ENCODE data around the gene USP6.
"Not testable (repeated sequence)": the region's sequence is repeated elsewhere in the genome, so short reads cannot be mapped to it uniquely, and the experiment has no call there.

Gene USP6

DNA sequence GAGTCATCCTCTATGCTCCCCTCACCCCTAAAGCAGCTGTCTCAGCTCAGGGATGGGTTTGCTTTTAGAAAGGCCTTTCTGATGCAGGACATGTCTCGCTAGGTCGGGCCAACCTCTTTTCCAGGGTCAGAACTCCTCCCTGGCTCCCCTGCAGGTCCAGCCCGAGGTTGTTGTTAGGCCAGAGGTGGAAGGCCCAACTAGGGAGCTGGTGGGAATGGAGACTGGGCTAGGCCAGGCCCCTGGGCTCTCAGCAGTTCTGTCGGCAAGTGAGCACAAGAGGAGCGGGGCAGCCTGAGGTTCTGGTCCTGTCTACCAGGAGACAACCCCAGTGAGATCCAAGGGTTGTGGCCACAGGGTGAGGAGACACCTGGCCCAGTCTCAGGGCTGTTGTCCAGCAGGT, 14.9 kb downstream of the USP6 start:
- not testable (repeated sequence) for H3K36me3 ChIP-seq (ENCODE audit: control insufficient read depth, insufficient read depth, low read length); H3K27ac ChIP-seq (ENCODE audit: low read depth, low read length); H3K4me1 ChIP-seq (ENCODE audit: control insufficient read depth, insufficient read depth, low read length); H3K9ac ChIP-seq (ENCODE audit: low read depth, low read length); H3K9me3 ChIP-seq (ENCODE audit: control insufficient read depth, insufficient read depth, low read length); H3K4me3 ChIP-seq (ENCODE audit: low read depth, low read length); H3K27me3 ChIP-seq (ENCODE audit: control insufficient read depth, insufficient read depth, low read length)

DNA sequence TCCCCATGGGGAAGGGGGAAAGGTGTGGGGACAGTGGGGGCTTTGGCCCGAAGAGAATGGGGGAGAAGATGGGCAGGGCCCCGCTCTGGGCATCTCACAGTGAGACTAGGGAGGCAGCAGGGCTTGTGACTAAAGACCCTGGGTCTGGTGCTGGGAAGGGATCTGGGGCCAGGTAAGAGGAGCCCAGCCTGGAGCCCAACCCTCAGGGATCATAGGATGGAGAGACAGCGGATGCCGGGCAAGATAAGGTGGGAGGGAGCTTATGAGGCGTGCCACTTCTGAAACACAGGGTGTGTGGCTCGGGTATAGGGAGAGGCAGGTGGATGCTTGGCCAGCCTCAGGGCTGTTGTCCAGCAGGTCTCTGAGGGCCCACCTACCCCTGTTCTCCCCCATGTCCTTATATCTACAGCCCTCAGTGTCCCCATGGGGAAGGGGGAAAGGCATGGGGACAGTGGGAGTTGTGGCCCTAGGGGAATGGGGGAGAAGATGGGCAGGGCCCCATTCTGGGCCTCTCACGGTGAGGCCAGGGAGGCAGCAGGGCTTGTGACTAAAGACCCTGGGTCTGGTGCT, 15.4 kb downstream of the USP6 start:
- H3K9ac ChIP-seq (ENCODE audit: low read depth, low read length), result no peak overlapping the region
- H3K27me3 ChIP-seq (ENCODE audit: control insufficient read depth, insufficient read depth, low read length), result no peaks in the 10 kb centered on the region
- H3K4me1 ChIP-seq (ENCODE audit: control insufficient read depth, insufficient read depth, low read length), result no peaks in the 10 kb centered on the region
- H3K9me3 ChIP-seq (ENCODE audit: control insufficient read depth, insufficient read depth, low read length), result no peaks in the 10 kb centered on the region
- H3K27ac ChIP-seq (ENCODE audit: low read depth, low read length), result no peak overlapping the region
- H3K4me3 ChIP-seq (ENCODE audit: low read depth, low read length), result no peak overlapping the region
- H3K36me3 ChIP-seq (ENCODE audit: control insufficient read depth, insufficient read depth, low read length), result no peaks in the 10 kb centered on the region

DNA sequence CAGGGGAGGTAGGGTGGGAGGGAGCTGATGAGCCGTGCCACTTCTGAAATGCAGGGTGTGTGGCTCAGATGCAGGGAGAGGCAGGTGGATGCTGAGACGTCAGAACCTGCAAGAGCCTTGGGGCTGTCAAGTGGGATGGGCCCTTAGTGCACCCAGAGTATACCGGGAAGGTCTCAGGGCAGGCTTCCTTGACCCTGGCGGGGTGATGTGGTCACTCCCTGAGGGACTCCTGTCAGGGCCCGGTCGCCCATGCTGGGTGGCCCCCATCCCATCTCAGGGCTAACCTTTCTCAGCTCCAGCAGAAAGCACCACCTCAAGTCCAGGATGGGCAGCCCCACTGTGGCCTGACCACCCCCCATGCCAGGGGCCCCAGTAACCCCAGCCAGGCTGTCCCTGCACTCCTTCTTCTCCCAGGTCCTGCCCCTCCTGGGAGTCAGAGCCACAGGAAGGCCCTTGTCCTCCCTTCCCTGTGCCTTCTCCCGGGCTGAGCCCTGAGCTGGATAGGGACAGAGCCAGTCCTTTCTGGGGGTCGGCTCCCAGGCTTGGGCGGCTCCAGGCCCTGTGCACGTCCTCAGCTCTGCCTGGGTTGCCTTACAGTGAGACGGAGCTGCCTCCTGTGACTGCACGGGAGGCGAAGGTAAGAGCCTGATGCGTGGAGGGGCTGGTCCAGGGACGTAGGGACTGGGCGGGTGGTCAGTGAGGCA, 16.1 kb downstream of the USP6 start:
- H3K4me3 ChIP-seq (ENCODE audit: low read depth, low read length); H3K27ac ChIP-seq (ENCODE audit: low read depth, low read length); H3K9ac ChIP-seq (ENCODE audit: low read depth, low read length); H3K36me3 ChIP-seq (ENCODE audit: control insufficient read depth, insufficient read depth, low read length); H3K9me3 ChIP-seq (ENCODE audit: control insufficient read depth, insufficient read depth, low read length); H3K27me3 ChIP-seq (ENCODE audit: control insufficient read depth, insufficient read depth, low read length); H3K4me1 ChIP-seq (ENCODE audit: control insufficient read depth, insufficient read depth, low read length): not testable (repeated sequence)

DNA sequence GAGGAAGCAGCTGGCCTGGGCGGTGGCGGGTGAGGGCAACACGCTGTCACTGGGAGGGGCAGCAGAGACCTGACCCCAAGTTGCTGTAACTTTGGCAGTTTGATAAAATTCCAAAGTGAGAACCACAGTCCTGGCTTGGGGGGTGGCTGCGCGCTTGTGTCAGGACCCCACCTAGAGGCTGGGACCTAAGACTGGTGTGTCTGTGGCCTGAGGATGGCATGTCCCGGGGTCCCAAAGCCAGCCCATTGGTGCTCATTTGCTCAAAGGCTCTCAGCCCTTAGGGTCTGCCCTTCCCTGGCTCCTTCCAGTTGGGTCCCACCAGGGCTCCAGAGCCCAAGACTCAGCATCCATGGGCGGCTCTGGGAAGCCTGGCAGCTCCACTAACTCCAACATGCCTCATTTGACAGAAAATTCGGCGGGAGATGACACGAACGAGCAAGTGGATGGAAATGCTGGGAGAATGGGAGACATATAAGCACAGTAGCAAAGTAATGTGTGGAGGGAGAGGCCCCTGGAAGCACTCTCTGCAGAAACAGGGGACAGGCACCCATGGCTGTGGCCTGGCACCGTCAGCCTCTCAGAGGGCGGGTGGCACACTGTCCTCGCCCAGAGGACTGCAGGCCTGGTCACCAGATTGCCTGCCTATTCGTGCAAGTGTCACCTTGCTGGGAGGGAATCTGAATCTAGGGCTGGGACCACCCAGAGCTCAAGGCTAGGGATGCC, 16.8 kb downstream of the USP6 start:
- H3K27ac ChIP-seq (ENCODE audit: low read depth, low read length); H3K9ac ChIP-seq (ENCODE audit: low read depth, low read length); H3K4me1 ChIP-seq (ENCODE audit: control insufficient read depth, insufficient read depth, low read length); H3K4me3 ChIP-seq (ENCODE audit: low read depth, low read length); H3K27me3 ChIP-seq (ENCODE audit: control insufficient read depth, insufficient read depth, low read length); H3K9me3 ChIP-seq (ENCODE audit: control insufficient read depth, insufficient read depth, low read length); H3K36me3 ChIP-seq (ENCODE audit: control insufficient read depth, insufficient read depth, low read length): not testable (repeated sequence)

DNA sequence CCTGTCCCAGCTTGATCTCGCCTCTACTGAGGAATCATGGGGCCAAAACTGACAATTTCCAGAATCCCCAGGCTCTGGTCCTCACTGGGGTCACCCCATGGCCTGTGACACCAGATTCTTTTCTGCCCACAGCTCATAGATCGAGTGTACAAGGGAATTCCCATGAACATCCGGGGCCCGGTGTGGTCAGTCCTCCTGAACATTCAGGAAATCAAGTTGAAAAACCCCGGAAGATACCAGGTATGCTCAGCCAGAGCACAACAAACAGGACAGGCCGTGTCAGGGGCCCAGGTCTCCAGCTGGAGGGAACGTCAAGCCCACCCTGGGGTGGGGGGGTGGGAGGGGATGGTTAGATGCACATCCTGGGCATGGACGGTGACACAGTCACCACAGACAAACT, 17.5 kb downstream of the USP6 start:
- H3K27me3 ChIP-seq (ENCODE audit: control insufficient read depth, insufficient read depth, low read length), result no peaks in the 10 kb centered on the region
- no peak overlapping the region for H3K9ac ChIP-seq (ENCODE audit: low read depth, low read length)
- H3K27ac ChIP-seq (ENCODE audit: low read depth, low read length), result no peak overlapping the region
- H3K4me1 ChIP-seq (ENCODE audit: control insufficient read depth, insufficient read depth, low read length), result no peaks in the 10 kb centered on the region
- no peaks in the 10 kb centered on the region for H3K9me3 ChIP-seq (ENCODE audit: control insufficient read depth, insufficient read depth, low read length)
- H3K4me3 ChIP-seq (ENCODE audit: low read depth, low read length), result no peak overlapping the region
- H3K36me3 ChIP-seq (ENCODE audit: control insufficient read depth, insufficient read depth, low read length), result no peaks in the 10 kb centered on the region

DNA sequence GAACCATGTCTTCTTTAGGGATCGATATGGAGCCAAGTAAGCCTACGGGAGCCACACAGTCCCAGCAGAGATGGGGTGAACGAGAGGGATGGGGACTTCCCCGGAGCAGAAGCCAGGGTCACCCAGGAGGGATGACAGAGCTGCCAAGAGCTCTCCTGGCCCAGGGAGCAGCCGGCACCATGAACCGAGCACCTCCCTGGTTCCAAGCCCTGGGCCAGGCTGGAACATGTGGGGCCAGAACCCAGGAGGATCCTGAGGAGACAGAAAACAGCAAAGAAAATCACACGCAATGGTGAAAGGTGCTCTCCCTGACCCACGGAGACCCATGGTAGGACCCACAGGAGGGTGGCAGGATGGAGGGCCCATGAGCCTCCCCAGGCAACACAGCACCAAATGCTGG, 18.1 kb downstream of the USP6 start:
- H3K36me3 ChIP-seq (ENCODE audit: control insufficient read depth, insufficient read depth, low read length); H3K9me3 ChIP-seq (ENCODE audit: control insufficient read depth, insufficient read depth, low read length); H3K4me3 ChIP-seq (ENCODE audit: low read depth, low read length); H3K9ac ChIP-seq (ENCODE audit: low read depth, low read length); H3K27me3 ChIP-seq (ENCODE audit: control insufficient read depth, insufficient read depth, low read length); H3K4me1 ChIP-seq (ENCODE audit: control insufficient read depth, insufficient read depth, low read length); H3K27ac ChIP-seq (ENCODE audit: low read depth, low read length): not testable (repeated sequence)

DNA sequence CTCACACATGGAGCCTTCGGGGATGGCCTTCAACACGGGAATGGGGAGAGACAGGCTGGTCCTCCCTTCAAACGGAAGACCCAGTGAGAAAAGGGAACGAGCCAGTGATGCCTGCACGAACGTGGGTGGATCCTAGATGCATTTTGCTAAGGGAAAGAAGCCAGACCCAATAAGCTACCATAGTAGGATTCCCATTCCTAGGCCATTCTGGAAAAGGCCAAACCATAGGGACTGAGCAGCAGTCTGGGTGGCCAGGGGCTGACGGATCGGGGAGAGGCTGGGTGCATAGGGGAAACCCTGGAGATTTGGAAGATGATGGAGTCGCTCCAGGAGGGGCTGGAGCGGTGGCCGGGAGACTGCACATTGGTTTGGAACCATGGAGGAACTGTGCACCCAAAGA, 18.7 kb downstream of the USP6 start:
- not testable (repeated sequence) for H3K27ac ChIP-seq (ENCODE audit: low read depth, low read length); H3K4me3 ChIP-seq (ENCODE audit: low read depth, low read length); H3K9me3 ChIP-seq (ENCODE audit: control insufficient read depth, insufficient read depth, low read length); H3K4me1 ChIP-seq (ENCODE audit: control insufficient read depth, insufficient read depth, low read length); H3K9ac ChIP-seq (ENCODE audit: low read depth, low read length); H3K27me3 ChIP-seq (ENCODE audit: control insufficient read depth, insufficient read depth, low read length); H3K36me3 ChIP-seq (ENCODE audit: control insufficient read depth, insufficient read depth, low read length)

DNA sequence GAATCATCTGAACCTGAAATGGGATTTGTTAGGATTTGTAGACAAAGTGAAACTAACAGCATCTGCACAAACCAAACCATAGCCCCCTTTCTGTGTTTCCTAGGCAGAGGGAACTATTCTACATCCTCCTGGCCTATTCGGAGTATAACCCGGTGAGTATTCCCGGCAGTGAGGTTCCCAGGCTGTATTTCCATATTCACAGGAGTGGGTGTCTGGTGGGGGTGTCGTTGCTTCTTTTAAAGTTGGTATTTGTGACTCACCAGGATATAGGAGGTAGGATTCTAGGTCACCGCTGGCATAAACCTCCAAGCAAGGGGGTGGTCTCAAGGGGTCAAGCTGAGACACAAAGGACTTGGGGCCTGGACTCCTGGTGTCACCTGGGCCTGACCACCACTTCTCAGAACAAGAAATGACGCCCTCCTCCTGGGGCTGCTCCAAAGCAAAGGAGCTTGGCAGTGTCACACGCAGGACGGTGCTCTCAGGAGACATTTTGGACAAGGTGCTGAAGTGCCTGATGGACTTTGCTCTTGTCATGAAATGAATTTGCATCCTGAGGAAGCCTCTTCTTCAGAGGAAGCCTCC, 19.4 kb downstream of the USP6 start:
- H3K4me1 ChIP-seq (ENCODE audit: control insufficient read depth, insufficient read depth, low read length); H3K9ac ChIP-seq (ENCODE audit: low read depth, low read length); H3K36me3 ChIP-seq (ENCODE audit: control insufficient read depth, insufficient read depth, low read length); H3K4me3 ChIP-seq (ENCODE audit: low read depth, low read length); H3K27ac ChIP-seq (ENCODE audit: low read depth, low read length); H3K27me3 ChIP-seq (ENCODE audit: control insufficient read depth, insufficient read depth, low read length); H3K9me3 ChIP-seq (ENCODE audit: control insufficient read depth, insufficient read depth, low read length): not testable (repeated sequence)

DNA sequence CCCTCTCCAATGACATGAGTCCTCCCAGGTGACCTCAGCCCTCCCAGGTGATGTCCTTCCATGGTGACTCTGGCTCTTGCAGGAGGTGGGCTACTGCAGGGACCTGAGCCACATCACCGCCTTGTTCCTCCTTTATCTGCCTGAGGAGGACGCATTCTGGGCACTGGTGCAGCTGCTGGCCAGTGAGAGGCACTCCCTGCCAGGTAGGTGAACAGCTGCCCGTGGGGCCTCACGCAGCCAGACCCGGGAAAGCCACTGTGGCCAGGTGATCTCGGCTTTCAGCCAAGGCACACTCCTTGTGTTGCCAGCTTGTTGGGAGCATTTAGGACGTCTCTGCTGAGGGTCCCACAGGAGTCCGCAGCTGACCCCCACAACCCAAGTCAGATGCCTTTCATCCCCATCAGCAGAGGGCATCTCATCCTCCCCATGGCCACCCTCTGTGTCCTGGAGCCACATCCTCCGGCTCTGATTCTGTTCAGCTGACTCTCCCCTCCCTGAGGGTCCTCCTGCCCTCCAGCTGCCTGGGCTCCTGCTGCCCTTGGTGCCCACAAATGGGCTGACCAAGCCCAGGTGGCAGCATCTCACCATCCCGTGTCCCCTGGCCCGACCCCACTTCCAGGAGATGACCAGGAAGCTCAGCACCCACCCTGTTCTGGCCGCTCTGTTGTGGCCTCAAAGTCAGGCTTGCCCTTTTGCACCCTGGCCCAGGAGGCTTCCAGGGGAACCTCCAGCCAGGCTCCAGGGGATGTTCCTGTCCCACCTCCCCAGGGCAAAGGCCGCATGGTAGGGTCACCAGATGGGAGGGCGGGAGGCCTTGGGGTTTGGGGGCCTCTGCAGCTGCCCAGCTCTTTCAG, 20.1 kb downstream of the USP6 start:
- no peak overlapping the region for H3K4me3 ChIP-seq (ENCODE audit: low read depth, low read length)

DNA sequence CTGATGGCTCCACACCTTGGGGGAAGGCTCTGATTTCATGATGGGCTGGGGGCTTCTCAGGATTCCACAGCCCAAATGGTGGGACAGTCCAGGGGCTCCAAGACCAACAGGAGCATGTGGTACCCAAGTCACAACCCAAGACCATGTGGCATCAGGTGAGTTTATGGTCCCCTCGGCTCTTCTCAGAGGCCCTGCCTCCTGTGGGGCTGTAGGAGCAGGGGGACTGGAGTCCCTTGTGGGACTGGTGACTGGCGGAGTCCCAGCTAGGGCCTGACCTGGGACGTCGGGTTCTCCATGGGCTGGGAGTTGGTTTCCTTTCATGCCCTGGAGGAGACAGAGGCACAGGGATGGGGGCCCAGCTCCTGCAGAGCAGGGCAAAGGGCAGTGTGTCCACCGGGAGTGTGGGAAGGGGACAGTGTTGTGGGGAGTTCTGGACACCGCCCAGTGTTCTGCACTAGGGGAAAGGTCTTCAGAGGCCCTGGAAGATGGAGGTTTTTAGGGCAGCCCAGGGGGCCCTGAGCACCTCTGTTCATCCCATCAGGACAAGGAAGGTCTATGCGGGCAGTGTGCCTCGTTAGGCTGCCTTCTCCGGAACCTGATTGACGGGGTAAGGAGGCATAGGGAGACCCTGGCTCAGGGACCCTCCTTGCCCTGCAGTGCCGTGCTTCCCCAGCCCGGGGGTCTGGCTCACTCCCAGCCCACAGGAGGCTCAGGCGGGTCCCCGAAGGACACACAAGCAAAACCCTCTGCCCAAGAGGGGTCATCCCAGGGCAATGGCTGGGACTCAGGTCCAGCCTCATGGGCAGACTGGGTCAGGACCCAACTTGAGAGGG, 21.0 kb downstream of the USP6 start:
- not testable (repeated sequence) for H3K27ac ChIP-seq (ENCODE audit: low read depth, low read length); H3K9me3 ChIP-seq (ENCODE audit: control insufficient read depth, insufficient read depth, low read length); H3K4me1 ChIP-seq (ENCODE audit: control insufficient read depth, insufficient read depth, low read length); H3K9ac ChIP-seq (ENCODE audit: low read depth, low read length); H3K27me3 ChIP-seq (ENCODE audit: control insufficient read depth, insufficient read depth, low read length); H3K4me3 ChIP-seq (ENCODE audit: low read depth, low read length); H3K36me3 ChIP-seq (ENCODE audit: control insufficient read depth, insufficient read depth, low read length)

More for the DNA sequence above, 20.1 kb downstream of the USP6 start:
- Histone ChIP-seq H3K36me3 (ENCODE audit: control insufficient read depth, insufficient read depth, low read length) (no peaks in the 10 kb centered on the region), H3K27ac (ENCODE audit: low read depth, low read length) (no peak overlapping the region), H3K27me3 (ENCODE audit: control insufficient read depth, insufficient read depth, low read length) (no peaks in the 10 kb centered on the region), H3K4me1 (ENCODE audit: control insufficient read depth, insufficient read depth, low read length) (no peaks in the 10 kb centered on the region), H3K9me3 (ENCODE audit: control insufficient read depth, insufficient read depth, low read length) (no peaks in the 10 kb centered on the region), H3K9ac (ENCODE audit: low read depth, low read length) (no peak overlapping the region)

Measured in HUES48 (cell line).